Urinary bladder (tissue), 4 donors: ENCODE results near the gene CDKN2B. TPM values are rescaled to one million over a fixed set of nuclear protein-coding genes. Genes with fewer than 3 reads are reported as not detected.

Experiments
- DNase-seq: peaks from one replicate; pipeline ENCODE4 v3.0.0-alpha.2; 2015; ENCODE audit errors: extremely low spot score
- H3K27ac ChIP-seq: one replicate; pipeline ENCODE4 v1.5.1; 2013; ENCODE audit warnings: low read depth, mild to moderate bottlenecking, moderate library complexity
- H3K36me3 ChIP-seq: one replicate; pipeline ENCODE4 v1.6.1; 2013; ENCODE audit warnings: mild to moderate bottlenecking, moderate library complexity; ENCODE audit not compliant: insufficient read depth
- H3K4me1 ChIP-seq: one replicate; pipeline ENCODE4 v1.6.1; 2013; ENCODE audit warnings: mild to moderate bottlenecking, moderate library complexity; ENCODE audit not compliant: insufficient read depth
- H3K4me3 ChIP-seq: one replicate; pipeline ENCODE4 v1.5.1; 2013; ENCODE audit warnings: low read depth, low read length
- WGBS: extraction: QIAGEN DNeasy Blood & Tissue Kit; methylation state at CpG from one replicate; pipeline ENCODE4 v1.1.7; 2013; 5-methylcytosine and 5-hydroxymethylcytosine counted together
- polyA plus RNA-seq: library from polyadenylated mRNA; stranded (reverse); fragments of 200-250 nt; gene quantifications from one replicate; pipeline ENCODE4 v1.2.3, GENCODE V29; 2013
- total RNA-seq: library from RNA; depleted of rRNA; stranded (reverse); fragments of >200 nt; gene quantifications from one replicate; pipeline ENCODE4 v1.2.3, GENCODE V29; 2014
- donor health status: healthy with polysubstance abuse.
- donor health status: healthy.

Gene CDKN2B
- total and polyA plus RNA-seq, 2 donors = 1.8 to 4.2 TPM

- DNase-seq = no peak
- no peaks in the 10 kb centered on the region for H3K4me1 ChIP-seq
- H3K27ac ChIP-seq = no peak overlapping the region
- 67% methylated on average over 6 of the region's 6 CpGs for WGBS
- H3K4me3 ChIP-seq = no peak overlapping the region
- H3K36me3 ChIP-seq = no peaks in the 10 kb centered on the region
Measured at GRCh38 chr9:22026696-22027095, 17.6 kb upstream of the CDKN2B start.

- H3K4me1 ChIP-seq = no peaks in the 10 kb centered on the region
- WGBS = 95% methylated on average over 3 of the region's 3 CpGs
- H3K27ac ChIP-seq = no peak overlapping the region
- no peak overlapping the region for H3K4me3 ChIP-seq
- no peaks in the 10 kb centered on the region for H3K36me3 ChIP-seq
- no peak for DNase-seq
Measured at GRCh38 chr9:22022396-22022795, 13.3 kb upstream of the CDKN2B start.

- Histone ChIP-seq H3K4me1 (no peaks in the 10 kb centered on the region), H3K36me3 (no peaks in the 10 kb centered on the region), H3K4me3 (no peak overlapping the region), H3K27ac (no peak overlapping the region)
- DNase-seq = no peak
- WGBS = 21% methylated on average over 13 of the region's 13 CpGs
Measured at GRCh38 chr9:22010866-22011625, 1.9 kb upstream of the CDKN2B start.

GRCh38 chr9:22009506-22009867 lies 382 bp upstream of the CDKN2B start:
- no peak for DNase-seq
- no peaks in the 10 kb centered on the region for H3K36me3 ChIP-seq
- WGBS = 7% methylated on average over 6 of the region's 6 CpGs
- H3K4me1 ChIP-seq = no peaks in the 10 kb centered on the region
- no peak overlapping the region for H3K27ac ChIP-seq
- no peak overlapping the region for H3K4me3 ChIP-seq

GRCh38 chr9:22008384-22008716 lies 755 bp downstream of the CDKN2B start:
- no peak for DNase-seq
- no peaks in the 10 kb centered on the region for H3K4me1 ChIP-seq
- WGBS = 5% methylated on average over 8 of the region's 8 CpGs
- H3K4me3 ChIP-seq = peak overlapping the region; percentile 57
- no peaks in the 10 kb centered on the region for H3K36me3 ChIP-seq
- no peak overlapping the region for H3K27ac ChIP-seq

GRCh38 chr9:22005702-22006606 lies 3.2 kb downstream of the CDKN2B start:
- Histone ChIP-seq H3K4me1 (no peaks in the 10 kb centered on the region), H3K4me3 (no peak overlapping the region), H3K27ac (no peak overlapping the region), H3K36me3 (no peaks in the 10 kb centered on the region)
- DNase-seq = no peak
- WGBS = 35% methylated on average over 44 of the region's 44 CpGs

GRCh38 chr9:22005021-22005701 lies 3.9 kb downstream of the CDKN2B start:
- 53% methylated on average over 25 of the region's 25 CpGs for WGBS
- DNase-seq = no peak
- Histone ChIP-seq H3K4me1 (no peaks in the 10 kb centered on the region), H3K36me3 (no peaks in the 10 kb centered on the region), H3K4me3 (no peak overlapping the region), H3K27ac (no peak overlapping the region)

GRCh38 chr9:22002038-22002437 lies 7.1 kb downstream of the CDKN2B start:
- no peak overlapping the region for H3K4me3 ChIP-seq
- no peaks in the 10 kb centered on the region for H3K36me3 ChIP-seq
- WGBS = 55% methylated on average over 1 of the region's 1 CpG
- DNase-seq = no peak
- H3K4me1 ChIP-seq = no peaks in the 10 kb centered on the region
- no peak overlapping the region for H3K27ac ChIP-seq

- Histone ChIP-seq H3K4me1 (no peaks in the 10 kb centered on the region), H3K4me3 (no peak overlapping the region), H3K27ac (no peak overlapping the region), H3K36me3 (no peaks in the 10 kb centered on the region)
- 78% methylated on average over 2 of the region's 2 CpGs for WGBS
- no peak for DNase-seq
Measured at GRCh38 chr9:21998026-21998425, 11.1 kb downstream of the CDKN2B start.

GRCh38 chr9:21997480-21997879 lies 11.6 kb downstream of the CDKN2B start:
- Histone ChIP-seq H3K27ac (no peak overlapping the region), H3K4me1 (no peaks in the 10 kb centered on the region), H3K4me3 (no peak overlapping the region), H3K36me3 (no peaks in the 10 kb centered on the region)
- no peak for DNase-seq
- WGBS = 81% methylated on average over 1 of the region's 1 CpG

- WGBS = 83% methylated on average over 5 of the region's 5 CpGs
- DNase-seq = no peak
- no peaks in the 10 kb centered on the region for H3K36me3 ChIP-seq
- H3K27ac ChIP-seq = no peak overlapping the region
- H3K4me3 ChIP-seq = no peak overlapping the region
- no peaks in the 10 kb centered on the region for H3K4me1 ChIP-seq
Measured at GRCh38 chr9:21996858-21997257, 12.2 kb downstream of the CDKN2B start.

- Histone ChIP-seq H3K4me1 (no peaks in the 10 kb centered on the region), H3K36me3 (no peaks in the 10 kb centered on the region), H3K4me3 (no peak overlapping the region), H3K27ac (no peak overlapping the region)
- 77% methylated on average over 9 of the region's 9 CpGs for WGBS
- no peak for DNase-seq
Measured at GRCh38 chr9:21996438-21996837, 12.7 kb downstream of the CDKN2B start.

GRCh38 chr9:21995666-21996398 lies 13.3 kb downstream of the CDKN2B start:
- 24% methylated on average over 54 of the region's 54 CpGs for WGBS
- peak overlapping the region; percentile 85 for H3K27ac ChIP-seq
- no peak for DNase-seq
- peak overlapping the region; percentile 87 for H3K4me3 ChIP-seq
- H3K4me1 ChIP-seq = no peaks in the 10 kb centered on the region
- H3K36me3 ChIP-seq = no peaks in the 10 kb centered on the region
